H1 (cell line): ENCODE data around the gene ZNF281.

Experiments
- CBX8 ChIP-seq: fragments of 300-800, 300-1000 bp; sonication (generic); IDR thresholded peaks from 2 replicates; pipeline ENCODE4 v1.7.1; 2016; ENCODE audit warnings: low read depth, low read length, borderline replicate concordance
- CTCF ChIP-seq, 3 experiments: IDR thresholded peaks; 1 replicate in 2 of 3; 2 replicates in 1 of 3; pipeline versions ENCODE4 v1.5.1 to v1.6.1; 2011; ENCODE audit warnings: low read length in 3 of 3, mild to moderate bottlenecking in 3 of 3, inconsistent platforms in 2 of 3, low read depth in 1 of 3, moderate library complexity in 1 of 3; ENCODE audit not compliant: insufficient read depth in 1 of 3; ENCODE audit errors: control extremely low read depth in 1 of 3
- EZH2 ChIP-seq: fragments of 200-600 bp; sonication (generic); IDR thresholded peaks from 2 replicates; pipeline ENCODE4 v1.7.1; 2012; ENCODE audit warnings: low read depth, mild to moderate bottlenecking, moderate library complexity, low read length, inconsistent platforms; ENCODE audit not compliant: severe bottlenecking
- HDAC6 ChIP-seq: IDR thresholded peaks from one replicate; pipeline ENCODE4 v1.7.1; 2012; ENCODE audit warnings: low read depth, mild to moderate bottlenecking, inconsistent platforms, low read length, moderate library complexity
- JUND ChIP-seq: IDR thresholded peaks from 2 replicates; pipeline ENCODE4 v1.6.1; 2011; ENCODE audit warnings: mild to moderate bottlenecking, improper control_type of control experiment, low read length
- MAFK ChIP-seq: IDR thresholded peaks from 2 replicates; pipeline ENCODE4 v1.6.1; 2012; ENCODE audit warnings: low read depth, mild to moderate bottlenecking, improper control_type of control experiment, low read length
- NANOG ChIP-seq: IDR thresholded peaks from 2 replicates; pipeline ENCODE4 v1.6.1; 2011; ENCODE audit warnings: low read length, low read depth, mild to moderate bottlenecking, inconsistent platforms; ENCODE audit not compliant: insufficient read depth, poor library complexity, severe bottlenecking
- PHF8 ChIP-seq: fragments of 200-600 bp; sonication (generic); conservative IDR thresholded peaks from 2 replicates; pipeline ENCODE4 v1.7.1; 2012; ENCODE audit warnings: low read depth, mild to moderate bottlenecking, inconsistent platforms, low read length, moderate library complexity
- POLR2A ChIP-seq, 2 experiments: IDR thresholded peaks; 1 replicate in 1 of 2; 2 replicates in 1 of 2; pipeline ENCODE4 v1.6.1; 2011; ENCODE audit warnings: low read depth in 2 of 2, low read length in 2 of 2, mild to moderate bottlenecking in 2 of 2; ENCODE audit errors: control extremely low read depth in 1 of 2
- POU5F1 ChIP-seq: IDR thresholded peaks from 2 replicates; pipeline ENCODE4 v1.6.1; 2011; ENCODE audit warnings: low read depth, mild to moderate bottlenecking, low read length, moderate library complexity
- SIN3A ChIP-seq, 2 experiments: IDR thresholded peaks in 1 of 2; conservative IDR thresholded peaks in 1 of 2; 2 replicates each; pipeline ENCODE4 v1.6.1; 2011 to 2012; ENCODE audit warnings: low read length in 2 of 2, improper control_type of control experiment in 1 of 2, low read depth in 1 of 2, mild to moderate bottlenecking in 1 of 2
- SUZ12 ChIP-seq: fragments of 200-600 bp; sonication (generic); IDR thresholded peaks from 2 replicates; pipeline ENCODE4 v1.6.1; 2012; ENCODE audit warnings: mild to moderate bottlenecking, inconsistent platforms, low read length, moderate library complexity, mixed read lengths
- TF ChIP-seq, protein P1 (sequence below): IDR thresholded peaks from 2 replicates; pipeline ENCODE4 v1.6.1; 2012; ENCODE audit warnings: inconsistent platforms

DNA sequence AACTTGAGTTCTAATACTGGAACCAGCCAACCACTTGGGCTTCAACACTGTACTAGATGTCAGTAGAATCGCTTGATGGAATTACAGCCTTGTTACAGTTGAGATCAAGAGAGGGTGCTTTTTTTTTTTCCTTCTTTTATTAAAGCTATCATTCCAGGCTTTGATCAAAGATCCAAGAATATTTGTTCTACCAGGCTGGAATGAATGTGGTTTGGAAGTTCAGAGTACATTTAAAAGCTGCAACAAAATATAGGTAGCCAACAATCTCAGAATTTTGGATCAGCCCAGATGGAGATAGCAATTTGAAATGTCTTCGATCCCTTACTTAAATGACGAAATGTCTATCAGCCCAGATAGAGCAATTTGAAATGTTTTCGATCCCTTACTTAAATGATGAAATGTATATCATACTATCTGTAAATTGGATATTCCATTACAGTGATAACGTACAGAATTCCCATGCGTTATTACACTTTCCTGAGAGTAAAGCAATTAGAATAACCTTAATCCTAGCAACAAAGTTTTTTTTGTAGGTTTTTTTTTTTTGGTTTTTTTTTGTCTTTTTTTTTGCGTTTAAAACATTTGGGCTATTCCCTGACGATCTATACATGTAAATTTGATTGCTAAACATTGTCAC lies 3.6 kb downstream of the ZNF281 start:
- TF ChIP-seq PHF8 (no peak), MAFK (no peak), POU5F1 (no peak), CTCF (IDR thresholded peaks at IDR 0.05; ENCODE audit: control extremely low read depth in 1 of 3, insufficient read depth in 1 of 3, low read depth in 1 of 3, low read length in 3 of 3) (no peak), NANOG (no peak), HDAC6 (no peak), JUND (no peak), SUZ12 (no peak), CBX8 (no peak), POLR2A (IDR thresholded peaks at IDR 0.05; ENCODE audit: control extremely low read depth in 1 of 2, low read depth in 2 of 2, low read length in 2 of 2) (no peak), EZH2 (no peak), SIN3A (conservative IDR thresholded peaks at IDR 0.05 in 1 of 2, IDR thresholded peaks at IDR 0.05 in 1 of 2; ENCODE audit: low read depth in 1 of 2, low read length in 2 of 2) (no peak)
- TF ChIP-seq, protein P1, sequence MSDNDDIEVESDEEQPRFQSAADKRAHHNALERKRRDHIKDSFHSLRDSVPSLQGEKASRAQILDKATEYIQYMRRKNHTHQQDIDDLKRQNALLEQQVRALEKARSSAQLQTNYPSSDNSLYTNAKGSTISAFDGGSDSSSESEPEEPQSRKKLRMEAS: no peak
